Measurements from ENCODE around the gene SLC24A1. TPM values are rescaled to one million over a fixed set of nuclear protein-coding genes. Genes with fewer than 3 reads are reported as not detected.

Gene SLC24A1
- total RNA-seq, 2 donors from 2014 or later, result 2.9 to 6.6 TPM

DNA sequence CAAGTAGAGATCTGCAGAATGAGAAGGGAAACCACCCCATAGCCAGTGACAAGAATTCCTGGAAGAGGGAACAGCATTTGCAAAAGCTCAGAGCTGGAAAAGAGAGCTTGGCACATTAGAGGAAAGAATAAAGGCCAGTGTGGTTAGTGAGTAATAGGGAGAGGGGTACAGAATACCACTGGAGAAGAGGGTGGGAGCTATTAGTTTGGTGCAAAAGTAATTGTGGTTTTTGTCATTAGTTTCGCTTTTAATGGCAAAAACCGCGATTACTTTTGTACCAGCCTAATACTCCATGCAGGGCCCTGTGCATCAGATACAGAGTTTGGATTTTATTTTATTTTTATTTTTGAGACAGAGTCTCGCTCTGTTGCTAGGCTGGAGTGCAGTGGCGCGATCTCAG is 9.8 kb downstream of the SLC24A1 start:
- peak in 1 of 2 donors; percentile 41 for ATAC-seq
- Mint-ChIP-seq H3K4me1 (ENCODE audit: low read depth in 2 of 2) (peaks cover 5 to 23% of the 10 kb centered on the region in 2 donors), H3K27me3 (no peaks in the 10 kb centered on the region), H3K4me3 (peak overlapping the region; percentile 55), H3K36me3 (no peaks in the 10 kb centered on the region), H3K9me3 (no peaks in the 10 kb centered on the region), H3K27ac (no peak overlapping the region)
- no peak for DNase-seq (ENCODE audit: low spot score)

GRCh38 chr15:65632780-65633375 is 11.1 kb downstream of the SLC24A1 start:
- H3K9me3 Mint-ChIP-seq, result no peaks in the 10 kb centered on the region
- peaks cover 5 to 23% of the 10 kb centered on the region in 2 donors for H3K4me1 Mint-ChIP-seq (ENCODE audit: low read depth in 2 of 2)
- H3K27ac Mint-ChIP-seq, result no peak overlapping the region
- DNase-seq (ENCODE audit: low spot score) (no peak), ATAC-seq (no peak)
- H3K27me3 Mint-ChIP-seq, result no peaks in the 10 kb centered on the region
- H3K4me3 Mint-ChIP-seq, result no peak overlapping the region
- no peaks in the 10 kb centered on the region for H3K36me3 Mint-ChIP-seq

- no peak for ATAC-seq
- Mint-ChIP-seq H3K9me3 (no peaks in the 10 kb centered on the region), H3K27me3 (no peaks in the 10 kb centered on the region), H3K36me3 (no peaks in the 10 kb centered on the region), H3K4me1 (ENCODE audit: low read depth in 2 of 2) (peaks cover 10 to 29% of the 10 kb centered on the region in 2 donors), H3K27ac (no peak overlapping the region), H3K4me3 (no peak overlapping the region)
- DNase-seq (ENCODE audit: low spot score), result no peak
Observed at GRCh38 chr15:65633752-65634151, 12.0 kb downstream of the SLC24A1 start.

DNA sequence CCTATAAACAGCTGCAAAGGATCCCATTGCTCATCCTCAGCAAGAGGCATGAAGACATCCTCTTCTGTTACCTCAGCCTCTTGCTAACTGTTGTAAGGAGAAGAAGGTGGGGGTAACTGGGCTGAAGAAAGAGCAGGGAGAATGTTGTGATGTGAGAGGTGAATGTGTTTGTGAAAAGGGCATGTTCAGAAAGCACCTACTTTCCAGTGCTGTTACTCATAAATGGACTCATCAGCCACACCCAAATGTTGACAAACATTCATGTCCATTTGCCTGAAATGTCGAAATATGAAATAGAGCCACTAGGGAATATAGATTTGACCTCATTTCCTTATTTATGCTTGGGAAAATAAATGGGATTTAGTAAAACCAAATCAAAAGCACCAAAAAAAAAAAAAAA is 12.6 kb downstream of the SLC24A1 start:
- ATAC-seq, result no peak
- H3K27ac Mint-ChIP-seq, result no peak overlapping the region
- no peaks in the 10 kb centered on the region for H3K9me3 Mint-ChIP-seq
- peaks cover 14 to 34% of the 10 kb centered on the region in 2 donors for H3K4me1 Mint-ChIP-seq (ENCODE audit: low read depth in 2 of 2)
- DNase-seq (ENCODE audit: low spot score), result no peak
- H3K4me3 Mint-ChIP-seq, result no peak overlapping the region
- no peaks in the 10 kb centered on the region for H3K36me3 Mint-ChIP-seq
- no peaks in the 10 kb centered on the region for H3K27me3 Mint-ChIP-seq

- no peak for ATAC-seq
- no peak for DNase-seq (ENCODE audit: low spot score)
- no peaks in the 10 kb centered on the region for H3K36me3 Mint-ChIP-seq
- no peak overlapping the region for H3K4me3 Mint-ChIP-seq
- no peaks in the 10 kb centered on the region for H3K9me3 Mint-ChIP-seq
- peak overlapping the region in 1 of 2 donors; percentile 5 for H3K27ac Mint-ChIP-seq
- no peaks in the 10 kb centered on the region for H3K27me3 Mint-ChIP-seq
- peaks cover 9 to 11% of the 10 kb centered on the region in 2 donors for H3K4me1 Mint-ChIP-seq (ENCODE audit: low read depth in 2 of 2)
Observed at GRCh38 chr15:65638109-65638508, 16.4 kb downstream of the SLC24A1 start.

DNA sequence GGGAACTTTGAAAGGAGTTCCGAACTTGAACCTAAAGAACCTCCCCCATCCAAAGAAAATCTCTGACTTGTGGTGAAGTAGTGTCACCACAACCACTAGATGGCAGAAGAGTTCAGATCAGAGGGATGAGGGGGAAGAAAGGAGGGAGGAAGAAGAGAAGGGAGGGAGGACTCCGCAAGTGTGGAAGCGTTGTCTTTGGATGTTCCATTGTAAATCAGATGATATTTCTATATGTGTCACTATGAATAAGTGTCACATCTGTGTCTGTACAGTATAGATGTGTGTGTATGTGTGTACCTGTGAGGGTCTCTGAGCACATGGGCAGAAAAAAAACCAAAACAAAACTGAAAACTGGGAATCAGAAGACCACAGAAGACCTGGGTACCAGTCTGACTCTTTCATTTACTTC is 16.9 kb downstream of the SLC24A1 start:
- Mint-ChIP-seq H3K27ac (peak overlapping the region in 1 of 2 donors; percentile 5), H3K4me3 (peak overlapping the region; percentile 21), H3K36me3 (no peaks in the 10 kb centered on the region), H3K27me3 (no peaks in the 10 kb centered on the region), H3K9me3 (no peaks in the 10 kb centered on the region), H3K4me1 (ENCODE audit: low read depth in 2 of 2) (peaks cover 9 to 11% of the 10 kb centered on the region in 2 donors)
- peak; percentile 72 for DNase-seq (ENCODE audit: low spot score)
- ATAC-seq, result peak; percentile 73

DNA sequence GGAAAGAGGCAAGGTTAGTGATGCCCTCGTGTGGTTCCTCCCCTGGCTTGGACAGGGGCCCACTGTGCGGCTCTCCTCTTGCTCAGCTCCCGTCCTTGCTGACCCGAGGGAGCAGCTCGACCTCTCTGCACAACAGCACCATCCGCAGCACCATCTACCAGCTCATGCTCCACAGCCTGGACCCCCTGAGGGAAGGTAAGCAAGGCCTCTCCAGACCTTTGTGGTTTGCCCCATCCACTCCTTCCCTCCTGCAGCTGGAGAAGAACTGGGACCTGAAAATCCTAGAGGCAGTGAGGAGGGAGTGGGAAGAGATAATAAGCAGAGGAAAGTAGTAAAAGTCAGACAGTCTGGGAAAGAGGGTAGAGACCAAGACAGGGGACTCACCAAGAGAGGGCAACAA is 17.8 kb downstream of the SLC24A1 start:
- ATAC-seq, result no peak

GRCh38 chr15:65641768-65642475 is 20.2 kb downstream of the SLC24A1 start:
- DNase-seq (ENCODE audit: low spot score) (no peak), ATAC-seq (no peak)
- Mint-ChIP-seq H3K4me1 (ENCODE audit: low read depth in 2 of 2) (peaks cover 9 to 11% of the 10 kb centered on the region in 2 donors), H3K27me3 (no peaks in the 10 kb centered on the region), H3K9me3 (no peaks in the 10 kb centered on the region), H3K36me3 (no peaks in the 10 kb centered on the region), H3K27ac (no peak overlapping the region), H3K4me3 (no peak overlapping the region)

More for the DNA sequence above, 17.8 kb downstream of the SLC24A1 start:
- no peaks in the 10 kb centered on the region for H3K9me3 Mint-ChIP-seq
- no peak overlapping the region for H3K27ac Mint-ChIP-seq
- no peaks in the 10 kb centered on the region for H3K27me3 Mint-ChIP-seq
- no peaks in the 10 kb centered on the region for H3K36me3 Mint-ChIP-seq
- H3K4me3 Mint-ChIP-seq, result no peak overlapping the region
- H3K4me1 Mint-ChIP-seq (ENCODE audit: low read depth in 2 of 2), result peaks cover 9 to 11% of the 10 kb centered on the region in 2 donors
- DNase-seq (ENCODE audit: low spot score), result no peak

DNA sequence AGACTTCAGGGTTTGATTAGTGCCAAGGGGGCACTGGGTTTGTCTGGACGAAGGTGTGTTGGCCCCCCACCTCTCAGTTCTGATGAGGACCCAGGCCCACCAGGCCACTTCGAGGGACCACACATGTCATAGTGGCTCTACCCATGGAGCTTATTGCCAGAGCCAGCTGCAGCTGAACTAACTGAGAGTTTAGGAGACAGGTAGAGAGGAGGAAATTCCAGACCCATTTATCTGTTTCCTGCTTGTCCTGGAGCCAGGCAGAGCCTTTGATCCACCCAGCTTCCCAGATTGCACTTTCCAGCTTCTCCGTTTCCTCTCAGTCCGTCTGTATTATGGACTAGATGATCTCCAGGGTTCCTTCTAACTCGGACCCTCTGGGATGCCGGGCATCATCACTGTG is 20.9 kb downstream of the SLC24A1 start:
- Mint-ChIP-seq H3K27ac (no peak overlapping the region), H3K27me3 (no peaks in the 10 kb centered on the region), H3K4me3 (no peak overlapping the region), H3K4me1 (ENCODE audit: low read depth in 2 of 2) (peaks cover 9 to 11% of the 10 kb centered on the region in 2 donors), H3K36me3 (no peaks in the 10 kb centered on the region), H3K9me3 (no peaks in the 10 kb centered on the region)
- ATAC-seq (no peak), DNase-seq (ENCODE audit: low spot score) (no peak)

GRCh38 chr15:65644282-65644681 is 22.5 kb downstream of the SLC24A1 start:
- Mint-ChIP-seq H3K9me3 (no peaks in the 10 kb centered on the region), H3K27ac (peak overlapping the region in 1 of 2 donors; percentile 24), H3K4me1 (ENCODE audit: low read depth in 2 of 2) (no peaks in the 10 kb centered on the region), H3K36me3 (no peaks in the 10 kb centered on the region), H3K27me3 (no peaks in the 10 kb centered on the region), H3K4me3 (no peak overlapping the region)
- DNase-seq (ENCODE audit: low spot score), result no peak
- ATAC-seq, result no peak

GRCh38 chr15:65645392-65645791 is 23.7 kb downstream of the SLC24A1 start:
- DNase-seq (ENCODE audit: low spot score), result no peak
- peaks cover 4% of the 10 kb centered on the region in 2 donors for H3K4me1 Mint-ChIP-seq (ENCODE audit: low read depth in 2 of 2)
- H3K9me3 Mint-ChIP-seq, result no peaks in the 10 kb centered on the region
- ATAC-seq, result no peak
- H3K27ac Mint-ChIP-seq, result no peak overlapping the region
- H3K4me3 Mint-ChIP-seq, result no peak overlapping the region
- H3K27me3 Mint-ChIP-seq, result no peaks in the 10 kb centered on the region
- H3K36me3 Mint-ChIP-seq, result no peaks in the 10 kb centered on the region

DNA sequence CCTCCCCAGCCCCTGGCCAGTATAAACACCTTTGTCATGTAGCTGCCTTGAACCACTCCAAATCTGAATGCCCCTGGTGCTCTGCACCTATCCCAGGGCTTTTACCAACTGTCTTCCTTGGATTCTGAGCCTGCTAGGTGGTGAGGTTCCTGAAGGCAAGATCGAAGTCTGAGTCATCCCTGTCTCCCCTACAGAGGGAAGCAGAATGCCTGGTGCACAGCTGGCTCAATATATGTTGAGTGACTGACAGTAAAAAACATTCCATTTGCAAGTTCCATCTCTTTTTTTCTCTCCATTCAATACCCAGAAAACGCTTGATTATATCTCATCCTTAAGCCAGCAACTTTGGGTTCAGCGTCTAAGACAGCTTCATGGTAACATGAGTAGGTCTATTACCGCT is 24.7 kb downstream of the SLC24A1 start:
- no peak for DNase-seq (ENCODE audit: low spot score)
- Mint-ChIP-seq H3K9me3 (no peaks in the 10 kb centered on the region), H3K27me3 (no peaks in the 10 kb centered on the region), H3K4me1 (ENCODE audit: low read depth in 2 of 2) (peaks cover 6% of the 10 kb centered on the region in 2 donors), H3K27ac (no peak overlapping the region), H3K36me3 (peaks cover under 1% of the 10 kb centered on the region), H3K4me3 (no peak overlapping the region)
- ATAC-seq, result no peak

GRCh38 chr15:65650312-65651041 is 28.7 kb downstream of the SLC24A1 start:
- peaks cover 24% of the 10 kb centered on the region for H3K36me3 Mint-ChIP-seq
- H3K27me3 Mint-ChIP-seq, result no peaks in the 10 kb centered on the region
- no peaks in the 10 kb centered on the region for H3K9me3 Mint-ChIP-seq
- DNase-seq (ENCODE audit: low spot score), result no peak
- peak overlapping the region in 1 of 2 donors; percentile 21 for H3K27ac Mint-ChIP-seq
- H3K4me3 Mint-ChIP-seq, result no peak overlapping the region
- peaks cover 6% of the 10 kb centered on the region in 2 donors for H3K4me1 Mint-ChIP-seq (ENCODE audit: low read depth in 2 of 2)
- ATAC-seq, result no peak

GRCh38 chr15:65651042-65651322 is 29.2 kb downstream of the SLC24A1 start:
- H3K4me3 Mint-ChIP-seq, result no peak overlapping the region
- no peak overlapping the region for H3K27ac Mint-ChIP-seq
- H3K9me3 Mint-ChIP-seq, result no peaks in the 10 kb centered on the region
- no peaks in the 10 kb centered on the region for H3K27me3 Mint-ChIP-seq
- peaks cover 27% of the 10 kb centered on the region for H3K36me3 Mint-ChIP-seq
- ATAC-seq (no peak), DNase-seq (ENCODE audit: low spot score) (no peak)
- H3K4me1 Mint-ChIP-seq (ENCODE audit: low read depth in 2 of 2), result peaks cover 6% of the 10 kb centered on the region in 2 donors
